Mesenchymal stem cell (in vitro differentiated cells and primary cell): ENCODE results near the gene SNX8.
A peak's percentile ranks its signal among the peaks of the same experiment; 100 is the strongest.
"Not testable (repeated sequence)": the region's sequence is repeated elsewhere in the genome, so short reads cannot be mapped to it uniquely, and the experiment has no call there.

Experiments used
- DNase-seq: peaks from one replicate; pipeline ENCODE4 v3.0.0-alpha.2; 2013
- H2AFZ ChIP-seq: one replicate; pipeline ENCODE4 v1.6.1; 2013; ENCODE audit warnings: low read depth, mild to moderate bottlenecking, control low read depth, inconsistent platforms, low read length, moderate library complexity
- H2AK5ac ChIP-seq: 2 replicates; pipeline ENCODE4 v1.6.1; 2013; ENCODE audit warnings: low read length, moderate library complexity, mild to moderate bottlenecking, inconsistent platforms; ENCODE audit not compliant: severe bottlenecking
- H2BK120ac ChIP-seq: one replicate; pipeline ENCODE4 v1.6.1; 2013; ENCODE audit warnings: low read depth, mild to moderate bottlenecking, inconsistent platforms, low read length, moderate library complexity
- H2BK12ac ChIP-seq, 2 experiments: one replicate each; pipeline ENCODE4 v1.6.1; 2013; ENCODE audit warnings: inconsistent platforms in 2 of 2, low read length in 2 of 2, mild to moderate bottlenecking in 2 of 2, moderate library complexity in 2 of 2, control low read depth in 1 of 2
- H2BK15ac ChIP-seq: one replicate; pipeline ENCODE4 v1.6.1; 2013; ENCODE audit warnings: mild to moderate bottlenecking, low read depth, inconsistent platforms; ENCODE audit not compliant: poor library complexity, severe bottlenecking
- H2BK5ac ChIP-seq: 2 replicates; pipeline ENCODE4 v1.6.1; 2013; ENCODE audit warnings: low read depth, mild to moderate bottlenecking, low read length, control low read depth, inconsistent platforms; ENCODE audit not compliant: poor library complexity, severe bottlenecking
- H3K14ac ChIP-seq, 2 experiments: one replicate each; pipeline ENCODE4 v1.6.1; 2013; ENCODE audit warnings: inconsistent platforms in 2 of 2, low read length in 2 of 2, control low read depth in 1 of 2, mild to moderate bottlenecking in 1 of 2, moderate library complexity in 1 of 2
- H3K18ac ChIP-seq, 2 experiments: one replicate each; pipeline ENCODE4 v1.6.1; 2013; ENCODE audit warnings: inconsistent platforms in 2 of 2, low read length in 2 of 2, control low read depth in 1 of 2, low read depth in 1 of 2, mild to moderate bottlenecking in 1 of 2
- H3K23ac ChIP-seq, 2 experiments: one replicate each; pipeline ENCODE4 v1.6.1; 2013; ENCODE audit warnings: inconsistent platforms in 2 of 2, low read length in 2 of 2, mild to moderate bottlenecking in 2 of 2, moderate library complexity in 2 of 2, control low read depth in 1 of 2
- H3K27ac ChIP-seq: 2 replicates; pipeline ENCODE4 v1.5.1; 2013; ENCODE audit warnings: mild to moderate bottlenecking, moderate library complexity, low read length, control low read depth, inconsistent platforms; ENCODE audit not compliant: poor library complexity, severe bottlenecking
- H3K27me3 ChIP-seq, 2 experiments: 2 replicates each; pipeline versions ENCODE4 v1.6.1 to v1.7.0; 2013; ENCODE audit warnings: low read length in 2 of 2, mild to moderate bottlenecking in 2 of 2, moderate library complexity in 2 of 2, control low read depth in 1 of 2, inconsistent platforms in 1 of 2; ENCODE audit not compliant: control insufficient read depth in 1 of 2, insufficient read depth in 1 of 2
- H3K36me3 ChIP-seq, 2 experiments: 2 replicates each; pipeline versions ENCODE4 v1.6.1 to v1.7.0; 2013; ENCODE audit warnings: low read length in 2 of 2, control low read depth in 1 of 2, inconsistent platforms in 1 of 2, low read depth in 1 of 2, mild to moderate bottlenecking in 1 of 2; ENCODE audit not compliant: insufficient read depth in 2 of 2, control insufficient read depth in 1 of 2
- H3K4ac ChIP-seq, 2 experiments: one replicate each; pipeline ENCODE4 v1.6.1; 2013; ENCODE audit warnings: inconsistent platforms in 2 of 2, low read length in 2 of 2, mild to moderate bottlenecking in 2 of 2, moderate library complexity in 2 of 2, control low read depth in 1 of 2, low read depth in 1 of 2
- H3K4me1 ChIP-seq: 2 replicates; pipeline ENCODE4 v1.6.1; 2013; ENCODE audit warnings: low read depth, low read length, control low read depth; ENCODE audit not compliant: control insufficient read depth, insufficient read depth
- H3K4me2 ChIP-seq: 2 replicates; pipeline ENCODE4 v1.6.1; 2013; ENCODE audit warnings: low read length, mild to moderate bottlenecking, inconsistent platforms; ENCODE audit not compliant: poor library complexity, severe bottlenecking
- H3K4me3 ChIP-seq, 2 experiments: 2 replicates each; pipeline versions ENCODE4 v1.5.1 to v1.7.0; 2013; ENCODE audit warnings: low read length in 2 of 2, mild to moderate bottlenecking in 2 of 2, control low read depth in 1 of 2, low read depth in 1 of 2; ENCODE audit not compliant: insufficient read depth in 1 of 2
- H3K79me1 ChIP-seq: replicated peaks from 2 replicates; pipeline ENCODE4 v1.6.1; 2013; ENCODE audit warnings: mild to moderate bottlenecking, control low read depth, low read length, inconsistent platforms; ENCODE audit not compliant: poor library complexity, severe bottlenecking
- H3K9ac ChIP-seq: 2 replicates; pipeline ENCODE4 v1.7.0; 2013; ENCODE audit warnings: mild to moderate bottlenecking, low read length, moderate library complexity
- H3K9me3 ChIP-seq: 2 replicates; pipeline ENCODE4 v1.7.0; 2013; ENCODE audit warnings: mild to moderate bottlenecking, low read length; ENCODE audit not compliant: control insufficient read depth
- H4K8ac ChIP-seq: one replicate; pipeline ENCODE4 v1.6.1; 2013; ENCODE audit warnings: inconsistent platforms, mild to moderate bottlenecking, low read length, moderate library complexity
- H4K91ac ChIP-seq: one replicate; pipeline ENCODE4 v1.6.1; 2013; ENCODE audit warnings: mild to moderate bottlenecking, low read length, inconsistent platforms
- WGBS: methylation state at CpG from one replicate; pipeline ENCODE4 v1.1.7; 2013; ENCODE audit warnings: mixed read lengths; 5-methylcytosine and 5-hydroxymethylcytosine counted together

The SNX8 gene

GRCh38 chr7:2271273-2272026 is 42.8 kb downstream of the SNX8 start:
- H2BK5ac ChIP-seq, result no peak overlapping the region
- H3K4me1 ChIP-seq, result peaks cover 14% of the 10 kb centered on the region
- 96% methylated on average over 27 of the region's 27 CpGs for WGBS
- DNase-seq, result no peak
- no peaks in the 10 kb centered on the region for H3K9me3 ChIP-seq
- no peak overlapping the region for H3K4me3 ChIP-seq
- H4K8ac ChIP-seq, result peak overlapping the region; percentile 37
- H3K79me1 ChIP-seq, result peaks cover 6% of the 10 kb centered on the region
- H3K23ac ChIP-seq, result no peak overlapping the region
- no peak overlapping the region for H2AK5ac ChIP-seq
- H2BK15ac ChIP-seq, result no peak overlapping the region
- H3K4me2 ChIP-seq, result no peak overlapping the region
- H3K14ac ChIP-seq, result no peak overlapping the region
- no peak overlapping the region for H3K27ac ChIP-seq
- H3K27me3 ChIP-seq, result no peaks in the 10 kb centered on the region
- H4K91ac ChIP-seq, result no peak overlapping the region
- H2AFZ ChIP-seq, result no peak overlapping the region
- H3K4ac ChIP-seq, result no peak overlapping the region
- no peak overlapping the region for H2BK12ac ChIP-seq
- no peak overlapping the region for H3K9ac ChIP-seq
- H3K18ac ChIP-seq, result no peak overlapping the region
- peaks cover 28 to 41% of the 10 kb centered on the region in 2 experiments for H3K36me3 ChIP-seq
- H2BK120ac ChIP-seq, result no peak overlapping the region

- Histone ChIP-seq H3K18ac (no peak overlapping the region), H3K4me1 (peaks cover 14% of the 10 kb centered on the region), H2AFZ (no peak overlapping the region), H4K8ac (no peak overlapping the region), H2BK15ac (no peak overlapping the region), H2BK120ac (no peak overlapping the region), H3K9ac (no peak overlapping the region), H3K9me3 (no peaks in the 10 kb centered on the region), H3K14ac (no peak overlapping the region), H3K4me2 (no peak overlapping the region), H3K36me3 (peaks cover 31 to 35% of the 10 kb centered on the region in 2 experiments), H3K4ac (no peak overlapping the region), H2BK12ac (no peak overlapping the region), H2AK5ac (no peak overlapping the region), H3K79me1 (peaks cover 3% of the 10 kb centered on the region), H3K27ac (no peak overlapping the region), H3K23ac (no peak overlapping the region), H2BK5ac (no peak overlapping the region), H3K4me3 (no peak overlapping the region), H3K27me3 (no peaks in the 10 kb centered on the region), H4K91ac (no peak overlapping the region)
- 93% methylated on average over 8 of the region's 8 CpGs for WGBS
- no peak for DNase-seq
Observed at GRCh38 chr7:2270495-2270894, 43.7 kb downstream of the SNX8 start.

DNA sequence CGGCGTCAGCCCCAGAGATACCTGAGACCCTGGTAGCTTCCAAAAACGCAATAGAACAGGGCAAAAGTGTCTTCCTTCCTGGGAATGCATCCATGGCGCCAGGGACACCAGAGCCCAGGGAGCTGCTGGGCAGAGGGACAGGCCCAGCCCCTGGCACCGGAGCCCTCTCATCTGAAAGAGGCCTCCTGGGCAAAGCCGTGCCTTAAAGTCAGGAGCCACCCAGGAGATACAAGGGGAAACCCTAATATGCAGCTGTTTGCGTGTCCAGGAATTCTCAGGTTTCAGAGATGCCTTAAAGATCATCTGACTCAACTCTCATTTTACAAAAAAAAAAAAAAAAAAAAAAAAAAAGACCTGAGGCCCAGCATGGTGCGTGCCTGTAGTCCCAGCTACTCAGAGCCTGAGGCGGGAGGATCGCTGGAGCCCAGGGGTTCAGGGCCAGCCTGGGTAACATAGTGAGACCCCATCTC is 44.2 kb downstream of the SNX8 start:
- H3K4me3 ChIP-seq, result no peak overlapping the region
- no peaks in the 10 kb centered on the region for H3K9me3 ChIP-seq
- H3K4ac ChIP-seq, result peak overlapping the region; percentile 11 to 51
- peak overlapping the region; percentile 39 for H4K91ac ChIP-seq
- peaks cover 6% of the 10 kb centered on the region for H3K79me1 ChIP-seq
- H2BK5ac ChIP-seq, result no peak overlapping the region
- no peak overlapping the region for H2AK5ac ChIP-seq
- DNase-seq, result peak; percentile 30
- peaks cover 29 to 32% of the 10 kb centered on the region in 2 experiments for H3K36me3 ChIP-seq
- 74% methylated on average over 10 of the region's 10 CpGs for WGBS
- H3K9ac ChIP-seq, result no peak overlapping the region
- H4K8ac ChIP-seq, result peak overlapping the region; percentile 84
- peak overlapping the region; percentile 13 for H3K27ac ChIP-seq
- no peak overlapping the region for H2AFZ ChIP-seq
- peak overlapping the region; percentile 28 for H3K4me2 ChIP-seq
- no peaks in the 10 kb centered on the region for H3K27me3 ChIP-seq
- H3K18ac ChIP-seq, result peak overlapping the region; percentile 11 to 14
- peak overlapping the region; percentile 0 to 35 for H3K14ac ChIP-seq
- peaks cover 19% of the 10 kb centered on the region for H3K4me1 ChIP-seq
- no peak overlapping the region for H3K23ac ChIP-seq
- no peak overlapping the region for H2BK15ac ChIP-seq
- peak overlapping the region; percentile 21 to 50 for H2BK12ac ChIP-seq
- H2BK120ac ChIP-seq, result peak overlapping the region; percentile 77

GRCh38 chr7:2269089-2269990 is 44.9 kb downstream of the SNX8 start:
- not testable (repeated sequence) for H3K9ac ChIP-seq, H3K79me1 ChIP-seq, H2AFZ ChIP-seq, H3K27me3 ChIP-seq, H3K4me3 ChIP-seq, H2AK5ac ChIP-seq, H3K23ac ChIP-seq, H3K9me3 ChIP-seq, H2BK5ac ChIP-seq, H2BK15ac ChIP-seq
- Histone ChIP-seq H2BK12ac (peak overlapping the region; percentile 50 to 83), H3K18ac (peak overlapping the region; percentile 14 to 61), H3K27ac (peak overlapping the region; percentile 13), H4K8ac (peak overlapping the region; percentile 84), H3K14ac (peak overlapping the region; percentile 0 to 35), H3K4me2 (peak overlapping the region; percentile 28), H3K4ac (peak overlapping the region; percentile 11 to 51), H4K91ac (peak overlapping the region; percentile 39), H2BK120ac (peak overlapping the region; percentile 77), H3K36me3 (peaks cover 25 to 27% of the 10 kb centered on the region in 2 experiments), H3K4me1 (peaks cover 19% of the 10 kb centered on the region)
- DNase-seq, result peak; percentile 57
- 22% methylated on average over 9 of the region's 18 CpGs for WGBS
